Suppressor macrophage treated with lipopolysaccharide for 1 hour (primary cell): ENCODE results near the gene BBIP1.
A peak's percentile ranks its signal among the peaks of the same experiment; 100 is the strongest.

ENCODE experiments used
- DNase-seq, 3 donors: peaks; one replicate each; pipeline ENCODE4 v3.0.0-alpha.2; 2020 to 2022

BBIP1 gene

GRCh38 chr10:110861930-110862649, 56.9 kb downstream of the BBIP1 start:
- DNase-seq, result peak; percentile 88 to 96 (median 95)

- DNase-seq, result no peak
Observed at GRCh38 chr10:110861476-110861875, 57.5 kb downstream of the BBIP1 start.

- DNase-seq, result no peak
Observed at GRCh38 chr10:110860576-110861241, 58.3 kb downstream of the BBIP1 start.

- DNase-seq, result peak; percentile 70 to 87 (median 82)
Observed at GRCh38 chr10:110859973-110860376, 59.0 kb downstream of the BBIP1 start.

- DNase-seq, result peak; percentile 37 to 59 (median 53)
Observed at GRCh38 chr10:110859206-110859972, 59.6 kb downstream of the BBIP1 start.

GRCh38 chr10:110858297-110858934, 60.6 kb downstream of the BBIP1 start:
- DNase-seq, result no peak

- peak; percentile 65 to 71 (median 70) for DNase-seq
Observed at GRCh38 chr10:110857265-110858171, 61.5 kb downstream of the BBIP1 start.

GRCh38 chr10:110853921-110854605, 64.9 kb downstream of the BBIP1 start:
- DNase-seq, result no peak

- DNase-seq, result no peak
Observed at GRCh38 chr10:110852947-110853346, 66.0 kb downstream of the BBIP1 start.

GRCh38 chr10:110852255-110852896, 66.6 kb downstream of the BBIP1 start:
- DNase-seq, result no peak

GRCh38 chr10:110851020-110851612, 67.9 kb downstream of the BBIP1 start:
- peak in 1 of 3 donors; percentile 38 for DNase-seq

- no peak for DNase-seq
Observed at GRCh38 chr10:110850099-110850498, 68.9 kb downstream of the BBIP1 start.
